ENCODE measurements around the gene ASRGL1. TPM values are rescaled to one million over a fixed set of nuclear protein-coding genes. Genes with fewer than 3 reads are reported as not detected.

The ASRGL1 gene
- total RNA-seq, 1 experiment from 2014 or later = 26.6 TPM

- Histone ChIP-seq H3K4me3 (ENCODE audit: low read length) (no peak overlapping the region), H3F3A (ENCODE audit: low read length, unreplicated experiment) (no peaks in the 10 kb centered on the region), H3K4me1 (ENCODE audit: insufficient read depth, low read length) (no peaks in the 10 kb centered on the region), H3K4me2 (ENCODE audit: low read length) (no peak overlapping the region), H3K9ac (ENCODE audit: low read length) (no peak overlapping the region), H3K36me3 (ENCODE audit: low read depth, low read length) (no peaks in the 10 kb centered on the region), H3K27ac (ENCODE audit: low read length) (no peak overlapping the region), H3K27me3 (ENCODE audit: low read length) (no peaks in the 10 kb centered on the region), H4K20me1 (ENCODE audit: low read length) (no peaks in the 10 kb centered on the region), H3K9me2 (replicated peaks; ENCODE audit: low read length) (no peaks in the 10 kb centered on the region), H3K9me3 (ENCODE audit: low read length) (no peaks in the 10 kb centered on the region), H2AFZ (ENCODE audit: low read length) (no peak overlapping the region), H3K79me2 (ENCODE audit: low read length) (no peaks in the 10 kb centered on the region)
- no peak for TF ChIP-seq EZH2phosphoT487 (IDR thresholded peaks at IDR 0.05; ENCODE audit: borderline replicate concordance, low read length)
- TF ChIP-seq EZH2 (IDR thresholded peaks at IDR 0.05; ENCODE audit: low read length, unreplicated experiment) = no peak
- TF ChIP-seq CTCF (conservative IDR thresholded peaks at IDR 0.05; ENCODE audit: low read depth, low read length) = no peak
- POLR2A ChIA-PET (ENCODE audit: unreplicated experiment) = interaction anchor here (0.6 kb wide), 1 partner anchor 397 kb away, joined by 4 read pairs; no protein-coding TSS in a partner anchor
- no peak; the same call in 1 of the 2 replicates for ATAC-seq
- intact Hi-C loops (cut with micrococcal nuclease) = no loop called here
- CTCF ChIA-PET = no interaction called here
- BruUV-seq (replicated peaks) = no TSS peak
- no peak for DNase-seq
Observed at GRCh38 chr11:62410972-62411371, 73.7 kb downstream of the ASRGL1 start.

GRCh38 chr11:62411524-62411923 lies 74.3 kb downstream of the ASRGL1 start:
- no peak overlapping the region for H3K27ac ChIP-seq (ENCODE audit: low read length)
- H3K4me1 ChIP-seq (ENCODE audit: insufficient read depth, low read length) = no peaks in the 10 kb centered on the region
- ChIA-PET POLR2A (ENCODE audit: unreplicated experiment) (interaction anchor here (0.6 kb wide), 1 partner anchor 398 kb away, joined by 4 read pairs; no protein-coding TSS in a partner anchor), CTCF (no interaction called here)
- no peaks in the 10 kb centered on the region for H3K9me3 ChIP-seq (ENCODE audit: low read length)
- H3K27me3 ChIP-seq (ENCODE audit: low read length) = no peaks in the 10 kb centered on the region
- no peak for DNase-seq
- H3K36me3 ChIP-seq (ENCODE audit: low read depth, low read length) = no peaks in the 10 kb centered on the region
- intact Hi-C loops (cut with micrococcal nuclease) = no loop called here
- ATAC-seq = no peak
- no peaks in the 10 kb centered on the region for H3K79me2 ChIP-seq (ENCODE audit: low read length)
- no TSS peak for BruUV-seq (replicated peaks)
- H4K20me1 ChIP-seq (ENCODE audit: low read length) = no peaks in the 10 kb centered on the region
- no peak overlapping the region for H2AFZ ChIP-seq (ENCODE audit: low read length)
- H3F3A ChIP-seq (ENCODE audit: low read length, unreplicated experiment) = no peaks in the 10 kb centered on the region
- no peak overlapping the region for H3K4me3 ChIP-seq (ENCODE audit: low read length)
- no peaks in the 10 kb centered on the region for H3K9me2 ChIP-seq (replicated peaks; ENCODE audit: low read length)
- H3K9ac ChIP-seq (ENCODE audit: low read length) = no peak overlapping the region
- H3K4me2 ChIP-seq (ENCODE audit: low read length) = no peak overlapping the region
- TF ChIP-seq EZH2 (IDR thresholded peaks at IDR 0.05; ENCODE audit: low read length, unreplicated experiment) = no peak
- no peak for TF ChIP-seq EZH2phosphoT487 (IDR thresholded peaks at IDR 0.05; ENCODE audit: borderline replicate concordance, low read length)
- no peak for TF ChIP-seq CTCF (conservative IDR thresholded peaks at IDR 0.05; ENCODE audit: low read depth, low read length)

GRCh38 chr11:62413060-62413696 lies 75.9 kb downstream of the ASRGL1 start:
- H3K4me1 ChIP-seq (ENCODE audit: insufficient read depth, low read length) = no peaks in the 10 kb centered on the region
- no peaks in the 10 kb centered on the region for H3K36me3 ChIP-seq (ENCODE audit: low read depth, low read length)
- TF ChIP-seq CTCF (conservative IDR thresholded peaks at IDR 0.05; ENCODE audit: low read depth, low read length) (no peak), EZH2 (IDR thresholded peaks at IDR 0.05; ENCODE audit: low read length, unreplicated experiment) (no peak)
- BruUV-seq (replicated peaks) = no TSS peak
- ChIA-PET CTCF (no interaction called here), POLR2A (ENCODE audit: unreplicated experiment) (no interaction called here)
- no peaks in the 10 kb centered on the region for H3K9me2 ChIP-seq (replicated peaks; ENCODE audit: low read length)
- H3K9me3 ChIP-seq (ENCODE audit: low read length) = no peaks in the 10 kb centered on the region
- no peak overlapping the region for H3K27ac ChIP-seq (ENCODE audit: low read length)
- H3K4me3 ChIP-seq (ENCODE audit: low read length) = no peak overlapping the region
- intact Hi-C loops (cut with micrococcal nuclease) = no loop called here
- ATAC-seq (no peak), DNase-seq (no peak)
- H4K20me1 ChIP-seq (ENCODE audit: low read length) = no peaks in the 10 kb centered on the region
- H3K9ac ChIP-seq (ENCODE audit: low read length) = no peak overlapping the region
- no peak overlapping the region for H3K4me2 ChIP-seq (ENCODE audit: low read length)
- H3K27me3 ChIP-seq (ENCODE audit: low read length) = no peaks in the 10 kb centered on the region
- H2AFZ ChIP-seq (ENCODE audit: low read length) = no peak overlapping the region
- no peaks in the 10 kb centered on the region for H3F3A ChIP-seq (ENCODE audit: low read length, unreplicated experiment)
- H3K79me2 ChIP-seq (ENCODE audit: low read length) = no peaks in the 10 kb centered on the region

Data from PC-3 (cell line).